ENCODE data around the gene PKD2.
"Not testable (repeated sequence)": the region's sequence is repeated elsewhere in the genome, so short reads cannot be mapped to it uniquely, and the experiment has no call there.

The PKD2 gene

DNA sequence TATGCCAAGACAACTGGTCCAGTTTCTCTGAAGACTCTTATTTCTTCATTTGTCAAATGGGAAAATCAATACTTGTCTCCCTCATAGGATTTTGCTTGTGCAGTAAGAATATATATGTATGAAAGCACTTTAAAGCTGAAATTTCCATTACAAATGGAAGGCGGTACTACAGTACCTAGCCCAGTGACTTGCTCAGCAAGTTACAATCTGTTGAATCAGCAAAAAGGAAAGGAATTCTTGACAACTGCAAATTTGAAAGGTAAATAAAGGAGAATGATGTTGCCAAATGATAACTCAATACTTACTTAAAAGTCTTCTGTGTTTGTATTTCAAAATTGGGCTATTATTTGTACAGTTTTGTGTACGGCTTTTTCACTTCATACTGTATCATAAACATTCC is 71.1 kb downstream of the PKD2 start:
- DNase-seq: no peak

- no peak for DNase-seq
These were observed 73.2 kb downstream of the PKD2 start for GRCh38 chr4:88080626-88081025.

GRCh38 chr4:88087004-88087403 is 79.6 kb downstream of the PKD2 start:
- no peak for DNase-seq

GRCh38 chr4:88090898-88091297 is 83.5 kb downstream of the PKD2 start:
- DNase-seq: peak; percentile 5

DNA sequence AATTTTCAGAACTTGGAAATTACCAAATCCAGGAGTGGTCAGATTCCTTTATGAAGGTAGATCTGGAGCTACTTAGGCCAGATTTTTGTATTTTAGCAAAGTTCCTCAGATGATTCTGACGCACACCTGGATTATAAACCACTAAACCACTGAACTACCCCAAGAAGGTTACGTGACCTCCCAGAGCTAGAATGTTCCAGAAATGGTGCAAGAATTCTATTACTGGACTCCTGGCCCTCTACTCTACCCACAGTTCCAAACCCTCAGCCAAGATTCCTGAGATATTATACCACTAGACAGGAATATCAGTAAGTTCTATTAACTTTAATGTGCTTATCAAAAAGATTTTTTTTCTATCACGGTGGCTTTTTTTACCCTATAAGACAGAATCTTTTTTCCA is 83.9 kb downstream of the PKD2 start:
- no peak for DNase-seq

DNA sequence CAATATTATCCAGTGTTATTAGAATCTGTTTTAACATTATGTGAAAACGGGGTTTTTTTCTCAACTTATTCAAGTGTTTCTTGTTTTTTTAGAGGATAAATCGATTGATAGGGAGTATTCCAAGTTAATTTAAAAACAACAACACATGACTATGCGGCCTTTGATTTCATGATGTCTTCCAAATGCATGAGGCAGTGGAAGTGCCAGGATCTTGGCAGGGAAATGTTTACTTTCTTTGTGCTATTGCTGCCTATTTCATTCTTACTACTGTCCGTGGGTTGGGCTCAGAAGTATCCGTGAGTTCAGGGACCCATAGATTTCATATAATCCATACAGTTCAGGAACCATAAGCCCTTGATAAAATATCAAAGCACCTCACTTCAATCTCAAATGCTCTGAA is 86.4 kb downstream of the PKD2 start:
- DNase-seq: no peak

DNA sequence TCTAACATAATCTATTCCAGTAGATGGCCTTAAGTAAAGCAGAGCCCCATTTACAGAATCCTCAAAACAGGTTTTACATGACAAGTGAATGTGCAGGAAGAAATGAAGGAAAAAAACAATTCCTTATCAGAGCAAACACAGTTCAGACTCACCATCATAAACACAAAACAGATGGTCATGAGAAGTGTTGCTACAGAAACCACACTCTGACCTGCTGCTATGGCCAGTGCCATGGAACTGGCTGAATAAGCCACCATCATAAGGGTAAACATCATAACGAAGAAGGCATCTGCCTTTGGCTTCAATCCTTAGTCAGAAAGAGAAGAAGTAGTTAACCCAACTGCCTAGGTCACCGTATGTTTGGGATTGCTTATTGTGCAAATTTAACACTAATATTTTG is 89.9 kb downstream of the PKD2 start:
- no peak for DNase-seq

DNA sequence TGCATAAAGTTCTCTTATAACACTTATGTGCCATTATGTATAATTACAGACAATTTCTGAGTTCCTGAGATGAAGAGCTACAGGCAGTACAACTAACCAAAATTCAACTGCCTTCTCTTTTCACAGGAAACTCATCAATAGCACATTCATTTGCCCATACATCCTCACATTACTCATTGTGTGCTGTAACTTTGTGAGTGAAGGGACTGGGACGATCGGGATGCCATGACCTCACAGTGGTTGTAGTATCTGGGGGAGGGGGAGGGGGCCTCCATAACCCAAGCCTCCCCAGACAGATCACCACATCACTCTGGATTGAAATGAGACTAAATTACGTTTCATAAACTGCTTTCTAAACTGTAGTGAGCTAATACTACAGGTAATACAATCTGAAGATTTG is 90.3 kb downstream of the PKD2 start:
- no peak for DNase-seq

- no peak for DNase-seq
These were observed 91.7 kb downstream of the PKD2 start for GRCh38 chr4:88098993-88099752.

DNA sequence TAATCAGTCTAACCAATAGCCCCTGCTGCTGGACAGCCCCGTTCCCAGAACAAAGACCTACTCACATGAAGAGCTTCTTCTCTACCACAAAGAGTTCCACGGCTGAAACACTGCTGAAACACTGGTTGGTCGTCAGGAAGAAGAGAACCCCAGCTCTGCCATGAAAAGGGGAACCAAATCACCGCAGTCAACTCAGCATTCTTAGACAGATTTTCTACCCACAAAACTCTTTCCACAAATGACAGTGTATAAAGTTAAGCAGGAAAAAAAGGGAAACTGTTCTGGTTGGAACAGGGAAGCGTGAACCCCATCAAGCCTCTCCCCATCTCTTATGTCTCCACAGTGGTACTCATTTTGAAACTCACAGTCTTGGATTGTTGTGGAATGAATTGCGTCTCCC is 93.7 kb downstream of the PKD2 start:
- peak; percentile 66 for DNase-seq

- DNase-seq: no peak
These were observed 94.6 kb downstream of the PKD2 start for GRCh38 chr4:88102026-88102425.

DNA sequence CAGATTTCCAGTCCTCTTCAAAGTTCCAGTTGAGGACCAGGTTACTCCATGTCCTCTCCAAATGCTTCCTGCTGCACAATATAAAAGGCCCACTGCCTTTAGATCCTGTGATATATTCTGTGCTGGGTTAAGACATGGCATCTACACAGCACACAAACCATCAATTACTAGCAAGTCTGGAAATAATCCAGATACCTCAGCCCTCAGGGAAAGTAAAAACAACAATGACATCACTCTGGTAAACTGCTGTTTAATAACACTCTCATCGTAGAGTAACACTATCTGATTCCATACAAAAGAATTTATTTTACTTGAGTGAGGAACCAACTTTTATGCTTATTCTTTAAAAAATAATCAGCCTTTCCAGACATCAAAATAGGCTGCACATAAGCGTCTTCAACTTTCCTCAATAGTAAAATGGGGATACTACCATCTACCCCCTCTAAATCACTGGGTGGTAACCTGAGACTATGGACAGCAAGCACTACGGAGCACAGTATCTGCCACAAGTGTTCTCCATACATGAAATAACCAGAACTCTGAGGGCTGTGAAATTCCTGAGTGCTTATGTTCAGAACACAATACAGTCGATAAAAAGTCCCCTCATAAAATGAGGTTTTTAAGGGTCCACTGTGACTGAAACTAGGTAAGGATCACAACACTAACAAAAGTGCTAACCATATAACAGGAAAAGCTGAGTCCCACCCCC is 97.6 kb downstream of the PKD2 start:
- DNase-seq: no peak

GRCh38 chr4:88106205-88106604 is 98.8 kb downstream of the PKD2 start:
- no peak for DNase-seq

DNA sequence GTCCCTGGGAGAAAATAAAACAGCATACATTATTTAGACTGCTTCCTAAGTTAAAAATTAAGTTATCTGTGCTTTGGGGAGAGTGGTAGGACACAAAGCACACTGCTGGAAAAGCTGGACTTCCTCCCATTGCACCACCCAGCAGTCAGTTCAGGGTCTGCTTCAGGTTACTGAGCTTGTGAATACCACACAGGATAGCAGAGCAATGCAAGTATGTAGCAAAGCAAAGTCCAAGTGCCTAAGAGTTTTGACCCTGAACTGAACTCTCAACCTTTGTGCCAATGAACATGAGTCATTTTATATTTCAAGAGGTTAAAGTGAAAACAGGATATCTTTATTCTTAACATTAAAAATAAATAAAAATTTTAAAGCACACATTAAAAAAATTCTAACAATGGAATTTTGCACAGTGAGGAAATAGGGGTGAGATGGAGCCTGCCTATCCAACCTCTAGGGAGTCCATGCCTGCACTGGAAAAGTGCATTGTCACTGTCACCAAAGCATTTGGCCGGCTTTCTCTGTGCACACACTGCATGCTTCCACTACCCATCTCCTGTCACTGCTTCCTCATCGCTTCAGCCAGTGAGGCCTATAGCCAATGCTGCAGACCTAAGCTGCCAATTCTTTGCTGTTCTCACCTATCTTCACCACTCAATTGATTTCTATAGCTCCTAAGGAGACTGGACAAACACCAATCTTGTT is 100.1 kb downstream of the PKD2 start:
- peak; percentile 19 for DNase-seq

GRCh38 chr4:88108108-88108465 is 100.7 kb downstream of the PKD2 start:
- DNase-seq: not testable (repeated sequence)

DNA sequence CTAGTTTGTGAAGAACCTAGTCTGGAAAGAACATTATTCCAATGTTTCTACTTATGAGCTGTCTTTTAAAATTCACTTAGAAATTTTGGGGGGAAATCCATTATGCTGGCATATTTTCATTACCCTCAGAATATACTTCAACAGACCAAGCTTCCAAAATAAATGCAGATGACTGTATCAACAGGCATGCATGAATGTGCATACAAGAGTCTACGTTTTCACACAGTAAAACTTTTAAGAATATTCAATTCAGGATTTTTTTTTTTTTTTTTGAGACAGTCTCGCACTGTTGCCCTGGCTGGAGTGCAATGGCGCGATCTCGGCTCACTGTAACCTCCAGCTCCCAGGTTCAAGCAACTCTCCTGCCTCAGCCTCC is 101.3 kb downstream of the PKD2 start:
- DNase-seq: no peak

GRCh38 chr4:88109123-88109881 is 101.9 kb downstream of the PKD2 start:
- DNase-seq: no peak

DNA sequence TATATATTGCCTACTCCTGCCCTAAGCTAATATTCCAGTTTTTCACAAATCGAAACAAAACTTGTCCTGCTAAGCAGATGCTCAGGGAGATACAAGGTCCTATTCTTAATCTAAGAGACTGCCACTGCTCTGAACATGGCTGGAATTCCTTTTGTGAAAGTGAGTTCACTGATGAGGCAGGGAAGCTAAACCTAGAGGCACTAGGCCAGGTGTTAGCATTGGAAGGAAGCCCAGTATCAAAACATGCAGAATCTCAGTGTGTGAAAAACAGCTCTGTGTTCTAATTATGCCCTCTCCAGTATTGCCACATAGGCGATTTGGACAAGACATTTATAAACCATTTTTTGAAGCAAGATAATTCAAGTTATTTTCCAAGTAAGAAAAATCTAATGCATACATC is 103.4 kb downstream of the PKD2 start:
- DNase-seq: no peak

DNA sequence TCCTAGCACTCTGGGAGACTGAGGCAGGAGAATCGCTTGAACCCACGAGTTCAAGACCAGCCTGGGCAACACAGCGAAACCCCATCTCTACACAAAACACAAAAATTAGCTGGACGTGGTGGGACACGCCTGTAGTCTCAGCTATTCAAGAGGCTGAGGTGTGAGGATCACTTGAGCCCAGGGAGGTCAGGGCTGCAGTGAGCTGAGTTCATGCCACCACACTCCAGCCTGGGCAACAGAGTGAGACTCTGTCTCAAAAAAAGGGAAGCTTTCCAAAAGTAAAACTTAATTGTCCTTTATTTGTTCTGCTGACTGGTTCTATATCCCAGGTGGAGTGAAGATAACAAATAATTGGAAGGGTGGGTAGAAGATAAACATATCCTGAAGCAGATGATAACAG is 105.4 kb downstream of the PKD2 start:
- no peak for DNase-seq

- DNase-seq: no peak
These were observed 108.2 kb downstream of the PKD2 start for GRCh38 chr4:88115587-88115986.

DNA sequence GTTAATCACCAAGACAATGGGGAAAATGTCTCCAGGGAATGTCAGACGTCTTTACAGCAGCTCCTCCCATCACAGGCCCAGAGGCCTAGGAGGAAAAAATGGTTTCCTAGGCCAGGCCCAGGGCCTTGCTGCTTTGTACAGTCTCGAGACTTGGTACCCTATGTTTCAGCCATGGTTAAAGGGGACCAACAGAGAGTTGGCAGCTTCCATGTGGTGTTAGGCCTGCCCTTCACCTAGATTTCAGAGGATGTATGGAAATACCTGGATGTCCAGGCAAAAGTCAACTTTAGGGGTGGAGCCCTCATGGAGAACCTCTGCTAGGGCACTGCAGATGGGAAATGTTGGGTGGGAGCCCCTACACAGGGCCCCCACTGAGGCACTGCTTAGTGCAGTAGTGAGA is 112.5 kb downstream of the PKD2 start:
- DNase-seq: no peak

GRCh38 chr4:88122260-88122659 is 114.8 kb downstream of the PKD2 start:
- DNase-seq: not testable (repeated sequence)

Measured in suppressor macrophage treated with lipopolysaccharide for 4 hours (primary cell).